Heart right ventricle (tissue), 16 donors: ENCODE measurements around the gene SERTAD2. TPM values are rescaled to one million over a fixed set of nuclear protein-coding genes. Genes with fewer than 3 reads are reported as not detected.

Source experiments
- ATAC-seq, 8 donors: fragments of 200-7000 bp; cut with Tn5 transposase; one replicate each; pipeline ENCODE4 v1.9.1; 2020; ENCODE audit warnings: mild to moderate bottlenecking in 8 of 8, moderate library complexity in 8 of 8, moderate number of reproducible peaks in 1 of 8
- DNase-seq, 2 donors: peaks; one replicate each; pipeline ENCODE4 v3.0.0-alpha.2; 2020
- H3K27ac ChIP-seq, 10 donors: fragments of 200-600 bp; sonication (generic) in 2 of 10; one replicate each; pipeline versions ENCODE4 v1.5.0 to v1.8.0; 2020 to 2022; ENCODE audit warnings: mild to moderate bottlenecking in 3 of 10
- H3K27me3 ChIP-seq, 7 donors: fragments of 200-600 bp; one replicate each; pipeline ENCODE4 v1.8.0; 2021 to 2022; ENCODE audit warnings: mild to moderate bottlenecking in 2 of 7
- H3K36me3 ChIP-seq, 9 donors: fragments of 200-600 bp; sonication (generic) in 1 of 9; one replicate each; pipeline versions ENCODE4 v1.5.0 to v1.8.0; 2020 to 2022; ENCODE audit warnings: mild to moderate bottlenecking in 2 of 9
- H3K4me1 ChIP-seq, 9 donors: fragments of 200-600 bp; sonication (generic) in 1 of 9; one replicate each; pipeline versions ENCODE4 v1.5.0 to v1.8.0; 2020 to 2022; ENCODE audit warnings: mild to moderate bottlenecking in 4 of 9
- H3K4me3 ChIP-seq, 10 donors: fragments of 200-600 bp; sonication (generic) in 2 of 10; one replicate each; pipeline versions ENCODE4 v1.5.0 to v1.8.0; 2020 to 2022; ENCODE audit warnings: mild to moderate bottlenecking in 7 of 10, moderate library complexity in 2 of 10
- H3K9me3 ChIP-seq, 11 donors: fragments of 200-600 bp in 10 of 11; sonication (generic) in 2 of 11; one replicate each; pipeline versions ENCODE4 v1.5.0 to v1.8.0; 2013 to 2022; ENCODE audit warnings: mild to moderate bottlenecking in 2 of 11, control low read depth in 1 of 11, moderate library complexity in 1 of 11
- CTCF ChIP-seq, 9 donors: fragments of 200-600 bp; sonication (generic) in 2 of 9; IDR thresholded peaks; one replicate each; pipeline versions ENCODE4 v1.5.0 to v1.8.0; 2021 to 2022; ENCODE audit warnings: antibody characterized with exemption in 9 of 9, mild to moderate bottlenecking in 5 of 9, moderate library complexity in 1 of 9
- WGBS, 2 donors: extraction: QIAGEN DNeasy Blood & Tissue Kit; methylation state at CpG; one replicate each; pipeline ENCODE4 v1.1.7; 2013; ENCODE audit warnings: inconsistent platforms in 1 of 2; 5-methylcytosine and 5-hydroxymethylcytosine counted together
- intact Hi-C, 10 donors: fragments of 100-400 bp; cut with DNase I; formaldehyde crosslinking; loops; one replicate each; pipeline versions ENCODE4 v1.11.1 to v1.14.2; 2022
- polyA plus RNA-seq, 2 donors: library from polyadenylated mRNA; stranded (reverse); fragments of 200-250 nt; gene quantifications; one replicate each; pipeline ENCODE4 v1.2.3, GENCODE V29; 2013
- total RNA-seq, 10 donors: library from RNA; stranded (reverse); fragmentation: NEBNext Ultra II Directional in 3 of 10; extraction: Animal tissue kit (Norgen Biotek cat#: 25700) in 3 of 10; gene quantifications; one replicate each; pipeline versions ENCODE4 v1.2.1 to v1.2.4, GENCODE V29; 2021 to 2023
- donor health status: Arrhythmogenic right ventricular cardiomyopathy.
- donor health status: ischemic (EF 13 %, LVEDD 7.1; RV severe dilation, severe dysfunction).
- donor health status: healthy with polysubstance abuse.
- donor health status: DM: no; HTN: yes; CAD: no.
- donor health status: DM: no; HTN: no; CAD: no.
- donor health status: ischemic (EF 25% LVEDD 6.9; RV normal size, moderate dysfunction).
- donor health status: ischemic (EF 25% LVEDD 5.7; RV mildly dilated, moderate dysfunction).
- donor health status: healthy.
- donor health status: DM: yes; HTN: yes; CAD: no.
- donor health status: Ischemic cardiomyopathy.
- donor health status: ischemic (EF 35%, LVEDD 5.7; RV mildly dilated, moderate dysfunction).
- donor health status: nonischemic (EF 11% LVEDD 7.7; RV severe dilation, severe dysfunction).
- donor health status: DM: yes; HTN: yes; CAD: no.
- donor health status: PGD.
- donor health status: ischemic (EF 29% LVEDD 5.4; RV normal size, mild dysfunction).
- donor health status: nonischemic (EF 23%, LVEDD 6.1; RV moderate dilation, normal function).

Gene SERTAD2
- total and polyA plus RNA-seq, 12 donors = 5.6 to 20.9 (median 16.0) TPM

- H3K27ac ChIP-seq = no peak overlapping the region
- H3K27me3 ChIP-seq = no peaks in the 10 kb centered on the region
- H3K4me1 ChIP-seq = peaks cover 0 to 13% (median 8%) of the 10 kb centered on the region in 9 donors
- intact Hi-C loops = loop anchor here in 9 of 10 donors (2.0 to 5.0 kb wide), 5 partner anchors 60 to 285 kb away; no protein-coding TSS in a partner anchor
- DNase-seq (no peak), ATAC-seq (peak in 6 of 8 donors; percentile 55 to 77 (median 65))
- H3K4me3 ChIP-seq = no peak overlapping the region
- no peaks in the 10 kb centered on the region for H3K9me3 ChIP-seq
- peak; percentile 27 to 80 (median 65) for TF ChIP-seq CTCF (IDR thresholded peaks at IDR 0.05)
- peaks cover 0 to 81% (median 14%) of the 10 kb centered on the region in 9 donors for H3K36me3 ChIP-seq
- 51 to 61% methylated on average over 6 of the region's 6 CpGs for WGBS, 2 donors
Observed at GRCh38 chr2:64586883-64587481, 66.7 kb downstream of the SERTAD2 start.

- no peak for ATAC-seq
- WGBS, 2 donors = 94% methylated on average over 4 of the region's 4 CpGs
- intact Hi-C loops = loop anchor here in 9 of 10 donors (2.0 to 5.0 kb wide), 5 partner anchors 61 to 286 kb away; no protein-coding TSS in a partner anchor
Observed at GRCh38 chr2:64586054-64586453, 67.7 kb downstream of the SERTAD2 start.

GRCh38 chr2:64582774-64583340, 70.9 kb downstream of the SERTAD2 start:
- 86 to 90% methylated on average over 5 of the region's 5 CpGs for WGBS, 2 donors
- ATAC-seq (no peak), DNase-seq (no peak)
- H3K4me3 ChIP-seq = no peak overlapping the region
- H3K36me3 ChIP-seq = peaks cover 0 to 81% (median 6%) of the 10 kb centered on the region in 9 donors
- H3K9me3 ChIP-seq = no peaks in the 10 kb centered on the region
- no peak overlapping the region for H3K27ac ChIP-seq
- H3K4me1 ChIP-seq = peaks cover 0 to 13% (median 8%) of the 10 kb centered on the region in 9 donors
- H3K27me3 ChIP-seq = no peaks in the 10 kb centered on the region
- TF ChIP-seq CTCF (IDR thresholded peaks at IDR 0.05) = no peak
- intact Hi-C loops = loop anchor here in 1 of 10 donors (5.0 kb wide), 1 partner anchor 251 kb away; no protein-coding TSS in a partner anchor

More at GRCh38 chr2:64586054-64586453, 67.7 kb downstream of the SERTAD2 start:
- no peaks in the 10 kb centered on the region for H3K27me3 ChIP-seq
- no peaks in the 10 kb centered on the region for H3K9me3 ChIP-seq
- peaks cover 0 to 13% (median 8%) of the 10 kb centered on the region in 9 donors for H3K4me1 ChIP-seq
- peaks cover 0 to 81% (median 10%) of the 10 kb centered on the region in 9 donors for H3K36me3 ChIP-seq
- no peak for TF ChIP-seq CTCF (IDR thresholded peaks at IDR 0.05)
- no peak overlapping the region for H3K27ac ChIP-seq
- H3K4me3 ChIP-seq = no peak overlapping the region
- DNase-seq = no peak

- Histone ChIP-seq H3K9me3 (no peaks in the 10 kb centered on the region), H3K27me3 (no peaks in the 10 kb centered on the region), H3K4me1 (peaks cover 0 to 7% (median 3%) of the 10 kb centered on the region in 9 donors), H3K27ac (no peak overlapping the region), H3K4me3 (no peak overlapping the region), H3K36me3 (peaks cover 0 to 83% (median 6%) of the 10 kb centered on the region in 9 donors)
- DNase-seq (no peak), ATAC-seq (no peak)
- intact Hi-C loops = loop anchor here in 1 of 10 donors (5.0 kb wide), 1 partner anchor 250 kb away; no protein-coding TSS in a partner anchor
- 98 to 100% methylated on average over 1 of the region's 1 CpG for WGBS, 2 donors
- no peak for TF ChIP-seq CTCF (IDR thresholded peaks at IDR 0.05)
Observed at GRCh38 chr2:64581777-64582539, 71.8 kb downstream of the SERTAD2 start.
